C4-2B (cell line): ENCODE measurements around the gene MALL.
"Not testable (repeated sequence)": the region's sequence is repeated elsewhere in the genome, so short reads cannot be mapped to it uniquely, and the experiment has no call there.

ENCODE experiments used
- H3K27ac ChIP-seq: fragments of 450-650 bp; 2 replicates; pipeline ENCODE4 v1.5.1; 2017
- CTCF ChIP-seq: fragments of 450-650 bp; conservative IDR thresholded peaks from 2 replicates; pipeline ENCODE4 v1.5.1; 2017; ENCODE audit warnings: mild to moderate bottlenecking
- ZFX ChIP-seq: fragments of 450-650 bp; IDR thresholded peaks from 2 replicates; pipeline ENCODE4 v1.6.1; 2017

Gene MALL

GRCh38 chr2:110099471-110100225 lies 16.0 kb downstream of the MALL start:
- H3K27ac ChIP-seq, result no peak overlapping the region
- TF ChIP-seq ZFX (no peak), CTCF (no peak)

GRCh38 chr2:110099038-110099425 lies 16.6 kb downstream of the MALL start:
- TF ChIP-seq ZFX (no peak), CTCF (no peak)
- H3K27ac ChIP-seq, result no peak overlapping the region

DNA sequence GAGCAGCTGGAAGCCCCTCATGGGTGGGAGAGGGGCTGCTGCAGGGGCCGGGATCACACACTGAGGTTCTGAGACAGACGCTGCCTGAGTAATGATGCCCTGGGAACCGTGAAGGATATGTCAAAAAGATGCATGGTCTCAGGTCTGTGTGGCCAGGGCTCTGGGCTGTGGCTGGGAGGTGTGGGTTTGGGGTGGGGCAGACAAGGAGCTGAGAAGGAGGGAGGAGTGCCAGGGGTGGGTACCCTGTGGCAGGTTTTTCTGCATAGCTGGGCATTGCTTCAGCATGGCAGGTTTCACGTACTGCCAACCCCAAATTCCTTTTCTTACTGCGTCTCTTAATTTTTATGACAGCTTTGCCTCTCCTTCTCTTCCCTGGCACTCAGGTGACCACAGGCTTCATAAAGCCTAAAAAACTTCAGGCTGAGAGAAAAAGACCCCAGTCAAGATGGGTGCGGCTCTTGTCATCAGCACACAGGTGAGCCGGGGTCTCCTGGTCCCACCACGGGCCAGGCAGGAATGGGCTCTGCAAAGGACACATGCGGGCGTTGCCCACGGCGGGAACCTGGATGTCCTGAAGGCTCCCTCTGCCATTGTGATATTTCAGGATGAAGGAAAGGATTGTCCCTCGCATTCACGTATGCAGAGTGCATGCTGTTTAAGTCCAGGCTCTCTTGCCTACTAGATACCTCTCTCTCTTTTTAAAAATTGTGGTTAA lies 18.0 kb downstream of the MALL start:
- TF ChIP-seq ZFX (no peak), CTCF (no peak)
- H3K27ac ChIP-seq, result no peak overlapping the region

DNA sequence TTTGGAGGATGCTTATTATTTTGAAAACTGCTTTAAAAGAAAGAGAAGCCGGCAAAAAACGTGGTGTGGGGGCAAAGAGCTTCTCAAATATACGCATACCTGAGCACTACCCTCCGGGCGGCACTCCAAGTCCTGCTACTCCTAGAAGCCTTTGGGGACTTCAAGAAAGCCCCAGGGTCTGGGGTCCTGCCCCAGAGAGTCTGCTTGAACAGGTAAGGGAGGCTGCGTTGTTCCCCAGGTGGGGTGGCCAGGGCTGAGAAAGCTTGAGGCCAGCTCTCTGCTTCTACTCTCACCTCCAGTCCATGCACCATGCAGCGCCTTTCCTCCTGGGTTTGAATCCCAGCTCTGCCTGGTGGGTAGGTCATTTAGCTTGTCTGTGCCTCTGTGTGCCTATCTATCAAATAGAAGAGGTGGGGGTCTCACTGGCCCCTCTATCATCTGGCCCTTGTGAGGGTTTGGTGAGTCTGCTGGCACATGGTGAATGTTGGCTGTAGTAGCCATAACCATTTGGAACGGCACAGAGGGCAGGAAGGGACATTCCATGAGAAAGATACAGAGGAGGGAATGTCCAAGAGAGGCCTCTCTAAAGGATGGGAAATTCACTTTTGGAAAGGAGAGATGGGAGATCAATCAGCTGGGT lies 19.5 kb downstream of the MALL start:
- TF ChIP-seq CTCF (no peak), ZFX (no peak)
- H3K27ac ChIP-seq, result no peak overlapping the region

DNA sequence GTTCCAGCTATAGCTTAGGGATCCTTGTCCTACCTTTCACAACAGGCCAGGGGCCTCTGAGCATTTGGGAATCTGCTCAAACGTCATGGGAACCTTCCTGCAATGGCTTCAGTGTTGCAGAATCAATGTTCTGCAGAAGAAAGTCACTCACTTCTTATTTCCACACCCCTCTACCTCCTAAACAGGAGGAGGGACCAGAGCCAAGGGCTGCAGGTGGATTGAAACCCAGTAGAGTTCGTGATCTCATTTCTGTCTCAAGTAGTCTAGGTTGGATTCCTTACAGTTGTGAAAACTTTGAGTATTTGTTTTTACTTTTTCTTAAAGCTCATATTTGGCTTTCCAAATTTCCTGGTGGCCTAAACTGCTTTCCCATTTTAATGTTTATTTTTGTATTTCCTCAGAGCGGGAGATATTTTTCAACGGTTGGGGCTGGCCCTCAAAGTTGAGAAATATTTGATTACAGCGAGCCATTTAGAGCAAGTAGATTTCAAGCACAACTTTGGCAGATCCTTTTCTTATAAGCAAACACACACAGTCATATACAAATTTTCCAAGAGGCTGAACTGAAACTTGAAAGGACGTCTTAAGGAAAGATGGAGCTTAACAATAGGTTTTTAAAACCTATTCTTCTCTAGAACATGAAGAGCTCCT lies 20.6 kb downstream of the MALL start:
- not testable (repeated sequence) for H3K27ac ChIP-seq

GRCh38 chr2:110093924-110094323 lies 21.7 kb downstream of the MALL start:
- not testable (repeated sequence) for H3K27ac ChIP-seq

GRCh38 chr2:110090164-110090563 lies 25.5 kb downstream of the MALL start:
- H3K27ac ChIP-seq, result not testable (repeated sequence)

DNA sequence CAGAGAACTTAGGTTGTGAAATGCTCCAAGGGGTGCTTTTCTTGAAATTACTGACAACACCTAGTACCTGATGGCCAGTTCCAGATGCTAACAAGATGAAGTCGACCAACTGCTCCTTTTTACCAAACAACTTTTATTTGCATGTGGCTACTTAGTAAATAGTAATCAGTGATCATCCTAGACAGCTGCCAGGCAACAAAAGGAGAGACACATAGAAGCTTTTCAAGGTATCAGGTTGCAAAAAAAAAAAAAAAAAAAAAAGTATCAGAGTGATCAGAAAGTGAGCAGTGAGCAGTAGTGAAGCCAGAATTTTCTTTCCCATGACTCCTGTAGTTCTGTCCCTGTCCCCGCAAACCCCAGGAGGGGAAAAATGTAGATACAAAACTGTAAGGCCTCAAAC lies 31.9 kb downstream of the MALL start:
- not testable (repeated sequence) for H3K27ac ChIP-seq

- not testable (repeated sequence) for H3K27ac ChIP-seq
These were observed 32.5 kb downstream of the MALL start for GRCh38 chr2:110083162-110083561.

GRCh38 chr2:110078104-110078503 lies 37.5 kb downstream of the MALL start:
- not testable (repeated sequence) for H3K27ac ChIP-seq

DNA sequence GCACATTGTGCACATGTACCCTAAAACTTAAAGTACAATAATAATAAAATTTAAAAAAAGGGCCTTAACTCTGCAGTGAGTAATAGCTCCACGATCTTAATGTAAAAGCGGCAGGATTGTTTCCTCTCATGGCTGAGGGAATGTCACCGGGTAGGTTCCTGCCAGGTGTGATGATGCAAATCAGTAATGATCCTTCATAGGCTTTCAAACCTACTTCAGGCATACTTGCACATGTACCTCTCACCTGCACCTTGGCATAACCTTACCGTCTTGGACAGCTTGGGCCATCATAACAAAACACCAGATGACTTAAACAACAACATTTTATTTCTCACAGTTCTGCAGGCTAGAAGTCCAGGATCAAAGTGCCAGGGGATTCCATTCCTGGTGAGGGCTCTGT lies 39.7 kb downstream of the MALL start:
- not testable (repeated sequence) for H3K27ac ChIP-seq

DNA sequence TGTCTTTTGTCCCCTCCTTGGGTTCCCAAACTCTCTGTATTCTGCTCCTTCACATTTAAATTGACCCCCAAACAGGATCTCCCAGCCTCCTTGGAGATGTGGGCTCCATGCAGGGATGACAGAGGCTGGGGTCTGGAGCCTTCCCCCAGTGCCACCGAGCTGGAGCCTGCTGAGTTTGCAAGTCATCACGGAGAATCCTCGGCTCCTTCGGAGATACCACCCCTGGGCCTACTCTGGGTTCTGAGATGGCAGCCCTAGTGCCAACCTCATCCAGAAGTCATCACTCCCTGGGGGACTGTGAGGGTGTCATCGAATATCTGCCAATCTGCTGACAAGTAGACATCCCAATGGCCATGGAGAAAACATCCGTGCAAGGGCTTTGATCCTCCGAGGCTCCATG lies 45.8 kb downstream of the MALL start:
- H3K27ac ChIP-seq, result not testable (repeated sequence)

DNA sequence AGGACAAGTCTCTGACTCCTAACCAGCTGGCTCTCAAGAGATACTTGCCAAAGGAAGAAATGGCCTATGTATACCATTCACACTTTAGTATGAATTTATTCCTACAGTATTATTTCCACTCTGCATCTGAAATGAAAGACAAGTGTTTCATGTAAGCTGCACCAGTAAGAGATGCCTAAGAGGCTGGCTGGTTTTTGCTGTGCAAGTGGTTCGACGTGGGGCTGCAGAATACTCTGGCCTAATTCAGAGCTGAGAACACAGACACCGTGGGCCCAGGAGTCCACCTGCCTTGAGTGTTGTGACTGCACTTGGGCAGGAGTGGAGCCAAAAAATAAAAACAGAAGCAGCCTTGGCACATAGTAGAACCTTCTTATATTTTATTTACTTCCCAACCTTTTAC lies 47.5 kb downstream of the MALL start:
- not testable (repeated sequence) for H3K27ac ChIP-seq

DNA sequence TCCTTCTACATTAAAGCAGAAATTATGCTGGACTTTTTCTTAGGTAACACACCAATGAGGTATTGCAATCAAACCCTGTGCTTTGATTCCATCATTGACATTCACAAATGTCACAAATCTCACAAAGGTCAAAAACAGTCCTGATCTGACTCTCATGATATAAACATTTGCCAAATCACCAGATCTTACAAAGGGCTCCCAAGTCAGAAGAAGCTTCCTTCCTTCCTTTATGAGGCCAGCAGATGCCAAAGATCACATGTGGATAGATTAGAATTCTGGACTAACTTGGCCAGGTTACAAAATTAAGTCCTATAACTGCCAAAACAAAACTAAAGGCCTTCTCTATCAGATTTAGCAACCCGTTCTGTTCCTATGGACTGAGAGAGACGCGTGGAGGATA lies 53.3 kb downstream of the MALL start:
- H3K27ac ChIP-seq, result not testable (repeated sequence)

GRCh38 chr2:110060550-110060949 lies 55.1 kb downstream of the MALL start:
- H3K27ac ChIP-seq, result not testable (repeated sequence)
